GM19239 (cell line): ENCODE results near the gene SIPA1.

Source experiments
- DNase-seq: peaks from one replicate; pipeline ENCODE4 v3.0.0; 2011; ENCODE audit warnings: low spot score; ENCODE audit not compliant: insufficient read length
- FAIRE-seq: peaks from 2 replicates; lab custom pipeline; 2011; peaks lifted over from hg19 to GRCh38; lab: Jason Lieb, UNC

SIPA1 gene

GRCh38 chr11:65607614-65608426 lies 30.1 kb upstream of the SIPA1 start:
- no peak for FAIRE-seq

GRCh38 chr11:65609229-65609628 lies 28.7 kb upstream of the SIPA1 start:
- DNase-seq (no peak), FAIRE-seq (no peak)

More at GRCh38 chr11:65607614-65608426, 30.1 kb upstream of the SIPA1 start:
- DNase-seq = no peak

GRCh38 chr11:65609665-65610064 lies 28.2 kb upstream of the SIPA1 start:
- FAIRE-seq = no peak

GRCh38 chr11:65610404-65610803 lies 27.5 kb upstream of the SIPA1 start:
- DNase-seq (no peak), FAIRE-seq (no peak)

More at GRCh38 chr11:65609665-65610064, 28.2 kb upstream of the SIPA1 start:
- DNase-seq = no peak

- FAIRE-seq = no peak
Observed at GRCh38 chr11:65611028-65611757, 26.7 kb upstream of the SIPA1 start.

GRCh38 chr11:65611758-65612603 lies 25.9 kb upstream of the SIPA1 start:
- DNase-seq = no peak
- no peak for FAIRE-seq

More at GRCh38 chr11:65611028-65611757, 26.7 kb upstream of the SIPA1 start:
- DNase-seq = no peak

- FAIRE-seq = no peak
- no peak for DNase-seq
Observed at GRCh38 chr11:65612691-65613090, 25.2 kb upstream of the SIPA1 start.

GRCh38 chr11:65613091-65613928 lies 24.6 kb upstream of the SIPA1 start:
- DNase-seq (no peak), FAIRE-seq (no peak)

- peak; percentile 99 for DNase-seq
- FAIRE-seq = peak; percentile 100
Observed at GRCh38 chr11:65615229-65615949, 22.5 kb upstream of the SIPA1 start, which contains the start of gene PCNX3. Gene PCNX3 (plus strand): TSS chr11:65615776. CDS start chr11:65616312, 536 bp downstream.

- FAIRE-seq (no peak), DNase-seq (peak; percentile 71)
Observed at GRCh38 chr11:65615950-65616574, 21.8 kb upstream of the SIPA1 start.

- DNase-seq (no peak), FAIRE-seq (no peak)
Observed at GRCh38 chr11:65616575-65617001, 21.3 kb upstream of the SIPA1 start.

GRCh38 chr11:65617136-65617850 lies 20.6 kb upstream of the SIPA1 start:
- DNase-seq = no peak
- FAIRE-seq = no peak

GRCh38 chr11:65617990-65618751 lies 19.7 kb upstream of the SIPA1 start:
- no peak for DNase-seq
- FAIRE-seq = no peak

GRCh38 chr11:65618763-65619162 lies 19.1 kb upstream of the SIPA1 start:
- DNase-seq (no peak), FAIRE-seq (no peak)

- FAIRE-seq (no peak), DNase-seq (no peak)
Observed at GRCh38 chr11:65619281-65619928, 18.5 kb upstream of the SIPA1 start.

GRCh38 chr11:65620666-65621065 lies 17.2 kb upstream of the SIPA1 start:
- FAIRE-seq (no peak), DNase-seq (no peak)

- FAIRE-seq (no peak), DNase-seq (no peak)
Observed at GRCh38 chr11:65621460-65621859, 16.4 kb upstream of the SIPA1 start.
